ENCODE data around the gene LDLRAD4.

DNA sequence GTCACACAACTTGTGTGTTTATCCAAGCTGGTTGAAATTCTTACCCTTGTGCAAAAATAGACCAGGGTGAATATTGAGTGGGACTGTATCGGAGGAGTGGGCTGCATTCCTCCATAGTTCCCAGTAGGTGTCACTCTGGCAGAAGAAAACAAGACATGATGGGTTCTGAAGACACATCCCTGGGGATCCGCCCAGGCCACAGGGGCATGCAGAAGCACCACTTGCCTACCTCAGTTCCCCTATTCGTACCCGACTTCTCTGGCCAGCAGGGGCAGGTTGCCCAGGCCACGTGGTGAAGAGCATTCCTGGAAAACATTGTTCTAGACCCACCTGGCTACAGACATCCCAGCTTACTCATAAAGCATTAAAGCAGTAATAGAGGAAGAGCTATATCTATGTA lies 339.6 kb downstream of the LDLRAD4 start:
- TF ChIP-seq ZBTB7A (IDR thresholded peaks at IDR 0.05; ENCODE audit: low read depth) (no peak), RAD21 (IDR thresholded peaks at IDR 0.05; ENCODE audit: low read depth) (peak; percentile 73), YY1 (IDR thresholded peaks at IDR 0.05; ENCODE audit: low read depth) (no peak), MAX (IDR thresholded peaks at IDR 0.05) (no peak), TCF12 (IDR thresholded peaks at IDR 0.05; ENCODE audit: low read depth) (no peak), EP300 (IDR thresholded peaks at IDR 0.05; ENCODE audit: borderline replicate concordance) (no peak), EGR1 (IDR thresholded peaks at IDR 0.05) (no peak), CREB1 (IDR thresholded peaks at IDR 0.05; ENCODE audit: low read depth) (no peak)
- TF ChIP-seq, protein P1, sequence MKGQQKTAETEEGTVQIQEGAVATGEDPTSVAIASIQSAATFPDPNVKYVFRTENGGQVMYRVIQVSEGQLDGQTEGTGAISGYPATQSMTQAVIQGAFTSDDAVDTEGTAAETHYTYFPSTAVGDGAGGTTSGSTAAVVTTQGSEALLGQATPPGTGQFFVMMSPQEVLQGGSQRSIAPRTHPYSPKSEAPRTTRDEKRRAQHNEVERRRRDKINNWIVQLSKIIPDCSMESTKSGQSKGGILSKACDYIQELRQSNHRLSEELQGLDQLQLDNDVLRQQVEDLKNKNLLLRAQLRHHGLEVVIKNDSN (IDR thresholded peaks at IDR 0.05), result no peak
